ENCODE data around the gene PAX7.

PAX7 gene

DNA sequence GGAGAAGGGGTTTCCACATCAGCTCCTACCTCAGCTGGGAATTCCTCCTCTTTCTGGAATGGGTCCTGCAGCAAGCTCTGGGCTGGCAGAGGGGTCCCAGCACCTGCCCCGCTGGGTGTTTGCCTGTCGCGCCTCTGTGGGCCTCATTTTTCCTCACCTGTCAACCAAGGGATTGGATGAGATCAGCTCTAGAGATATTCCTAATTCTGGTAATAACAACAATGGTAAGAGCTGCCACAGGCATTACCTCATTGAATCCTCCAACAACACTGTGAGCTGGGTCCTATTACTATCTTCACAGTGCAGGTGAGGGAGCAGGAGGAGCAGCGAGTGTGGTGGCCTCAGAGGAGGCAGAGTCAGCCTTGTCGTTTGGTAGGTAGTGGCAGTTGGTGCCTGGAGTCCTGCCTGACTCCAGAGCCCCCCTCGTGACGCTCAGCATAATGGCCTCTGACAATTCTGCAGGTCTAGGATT, 23.3 kb upstream of the PAX7 start:
- DNase-seq (ENCODE audit: low spot score in 2 of 2) (no peak), ATAC-seq (no peak)
- H3K27ac Mint-ChIP-seq = no peak overlapping the region
- H3K9me3 Mint-ChIP-seq = no peaks in the 10 kb centered on the region
- H3K4me1 Mint-ChIP-seq = no peaks in the 10 kb centered on the region
- no peaks in the 10 kb centered on the region for H3K36me3 Mint-ChIP-seq
- no peak overlapping the region for H3K4me3 Mint-ChIP-seq

DNA sequence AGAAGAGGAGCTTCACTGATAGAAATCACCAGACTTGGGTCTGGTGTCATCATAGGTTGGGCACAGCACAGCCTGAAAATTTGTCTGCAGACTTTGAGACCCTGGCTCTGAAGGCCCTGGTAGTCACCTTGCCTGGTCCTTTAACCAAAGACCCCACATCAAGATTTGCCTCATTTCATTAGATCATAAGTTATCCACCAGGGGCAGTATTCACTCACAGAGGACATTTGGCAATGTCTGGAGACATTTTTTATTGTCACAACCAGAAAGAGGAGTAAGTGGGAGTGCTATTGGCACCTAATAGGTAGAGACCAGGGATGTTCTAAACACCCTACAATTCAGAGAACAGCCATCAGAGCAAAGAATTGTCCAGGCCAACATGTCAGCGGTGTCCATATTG, 22.1 kb upstream of the PAX7 start:
- Mint-ChIP-seq H3K36me3 (no peaks in the 10 kb centered on the region), H3K27ac (no peak overlapping the region), H3K4me3 (no peak overlapping the region), H3K9me3 (no peaks in the 10 kb centered on the region), H3K4me1 (no peaks in the 10 kb centered on the region)
- DNase-seq (ENCODE audit: low spot score in 2 of 2) (no peak), ATAC-seq (no peak)

DNA sequence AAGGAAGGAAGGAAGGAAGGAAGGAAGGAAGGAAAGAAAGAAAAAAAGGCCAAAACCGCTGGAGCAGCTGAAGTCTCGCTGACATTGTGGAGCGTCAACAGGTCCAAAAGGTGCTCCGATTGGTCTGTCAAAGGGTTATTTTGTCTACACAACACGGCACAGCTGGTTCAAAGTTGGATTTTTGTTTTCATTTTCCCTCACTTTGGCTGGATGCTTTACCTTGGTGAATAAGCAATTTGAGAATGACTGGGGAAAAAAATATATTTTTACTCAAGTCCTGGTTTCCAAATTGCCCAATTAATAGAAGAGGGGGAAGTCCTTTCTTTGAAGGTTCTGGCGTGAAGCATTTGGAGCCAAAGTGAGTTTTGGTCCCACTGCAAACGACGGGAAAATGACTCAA, 19.3 kb upstream of the PAX7 start:
- Mint-ChIP-seq H3K4me1 (no peaks in the 10 kb centered on the region), H3K9me3 (no peaks in the 10 kb centered on the region), H3K36me3 (no peaks in the 10 kb centered on the region), H3K4me3 (no peak overlapping the region), H3K27ac (no peak overlapping the region)
- DNase-seq (ENCODE audit: low spot score in 2 of 2) = no peak
- no peak for ATAC-seq

DNA sequence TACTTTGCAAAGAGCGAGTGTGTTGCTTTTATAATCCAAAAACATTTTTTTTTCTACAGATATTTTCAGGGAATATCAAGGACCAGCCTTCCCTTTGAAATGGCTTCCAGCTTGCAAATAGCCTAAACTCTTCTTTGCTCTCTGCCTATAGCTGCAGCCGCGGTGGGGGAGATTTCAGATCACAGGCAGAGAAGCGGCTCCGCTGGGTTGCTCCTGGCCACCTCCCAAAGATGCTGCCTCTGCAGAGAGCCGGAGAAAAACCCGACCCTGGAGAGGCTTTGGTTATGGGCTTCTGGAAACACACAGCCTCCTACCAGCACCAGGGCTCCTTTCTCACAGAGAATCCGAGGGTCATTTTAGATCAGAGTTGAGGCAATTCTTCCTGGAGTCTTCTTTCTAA, 18.6 kb upstream of the PAX7 start:
- Mint-ChIP-seq H3K27ac (no peak overlapping the region), H3K36me3 (no peaks in the 10 kb centered on the region), H3K4me3 (no peak overlapping the region), H3K9me3 (no peaks in the 10 kb centered on the region), H3K4me1 (no peaks in the 10 kb centered on the region)
- no peak for DNase-seq (ENCODE audit: low spot score in 2 of 2)
- ATAC-seq = no peak

DNA sequence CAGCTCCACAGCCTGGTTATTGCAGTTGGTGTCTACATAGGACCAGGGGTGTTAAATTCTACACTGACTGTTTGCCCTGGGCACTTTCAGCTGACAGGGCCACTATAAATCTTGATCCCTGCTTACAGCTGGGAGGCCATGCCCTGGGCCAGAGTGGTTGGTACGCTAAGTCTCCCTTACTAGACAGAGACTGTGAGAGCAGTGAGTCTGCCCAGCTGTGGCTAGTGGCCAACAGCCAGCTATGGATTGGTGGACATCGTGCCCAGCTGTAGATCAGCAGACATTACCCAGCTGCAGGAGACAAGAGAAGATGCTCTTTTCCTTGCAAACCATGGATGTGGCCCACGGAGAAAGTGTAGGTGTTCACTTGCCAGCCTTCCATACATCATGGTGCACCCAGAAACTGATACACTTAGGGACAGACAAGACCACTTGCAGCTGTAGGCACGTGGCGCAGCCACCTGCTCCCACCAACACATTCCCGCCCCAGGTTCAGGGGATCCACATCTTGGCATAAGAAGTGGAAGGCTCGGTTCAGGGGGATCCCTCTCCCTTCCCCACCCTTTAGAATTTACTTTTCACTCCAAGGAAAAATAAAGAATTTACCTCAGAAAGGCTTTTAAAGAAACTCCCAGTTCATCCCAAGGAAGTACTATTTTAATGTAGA, 16.4 kb upstream of the PAX7 start:
- no peaks in the 10 kb centered on the region for H3K36me3 Mint-ChIP-seq
- no peaks in the 10 kb centered on the region for H3K9me3 Mint-ChIP-seq
- ATAC-seq = no peak
- no peaks in the 10 kb centered on the region for H3K4me1 Mint-ChIP-seq
- DNase-seq (ENCODE audit: low spot score in 2 of 2) = no peak
- no peak overlapping the region for H3K4me3 Mint-ChIP-seq
- no peak overlapping the region for H3K27ac Mint-ChIP-seq

DNA sequence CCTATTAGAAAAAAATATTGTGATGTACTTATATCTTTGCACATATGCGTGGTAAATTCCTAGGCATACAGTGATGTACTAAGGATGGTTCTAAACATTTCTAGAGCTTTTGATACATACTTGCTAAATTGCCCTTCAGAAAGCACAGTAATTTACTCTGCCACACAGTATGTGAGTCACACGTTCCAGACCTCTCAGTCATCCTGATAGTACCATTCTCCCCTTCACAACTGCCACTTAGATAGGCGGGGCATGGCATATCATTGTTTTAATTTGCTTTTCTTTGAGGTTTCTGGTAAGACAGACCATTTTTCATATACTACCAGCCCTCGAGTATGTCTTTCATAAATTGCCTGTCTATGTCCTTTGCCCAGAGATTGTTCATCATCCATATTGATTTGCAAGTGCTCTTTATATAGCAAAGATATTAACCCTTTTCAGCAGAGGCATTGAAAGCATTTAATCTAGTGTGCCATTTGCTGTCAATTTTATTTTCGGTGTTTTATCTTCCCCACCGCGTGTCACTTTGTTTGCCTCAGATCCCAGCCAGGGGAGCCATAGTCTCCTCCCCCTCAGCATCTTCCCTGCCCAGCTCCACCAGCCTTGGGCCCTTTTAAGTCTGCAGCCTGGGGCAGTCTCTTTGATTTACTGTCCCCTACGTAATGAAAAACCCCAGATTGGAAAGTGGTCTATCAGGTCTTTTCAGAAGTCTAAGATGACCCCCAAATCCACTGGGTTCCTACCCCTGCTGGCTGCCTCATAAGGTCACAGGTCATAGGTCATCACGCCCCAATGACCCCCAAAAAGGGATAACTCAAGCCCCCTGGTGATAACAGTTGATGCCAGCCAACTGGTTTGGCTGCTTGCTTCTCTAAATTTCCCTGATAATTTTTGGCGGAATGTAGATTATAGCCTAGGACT, 11.8 kb upstream of the PAX7 start:
- peak; percentile 70 for ATAC-seq
- H3K9me3 Mint-ChIP-seq = no peaks in the 10 kb centered on the region
- no peaks in the 10 kb centered on the region for H3K4me1 Mint-ChIP-seq
- no peak for DNase-seq (ENCODE audit: low spot score in 2 of 2)
- H3K27ac Mint-ChIP-seq = no peak overlapping the region
- no peak overlapping the region for H3K4me3 Mint-ChIP-seq
- no peaks in the 10 kb centered on the region for H3K36me3 Mint-ChIP-seq

DNA sequence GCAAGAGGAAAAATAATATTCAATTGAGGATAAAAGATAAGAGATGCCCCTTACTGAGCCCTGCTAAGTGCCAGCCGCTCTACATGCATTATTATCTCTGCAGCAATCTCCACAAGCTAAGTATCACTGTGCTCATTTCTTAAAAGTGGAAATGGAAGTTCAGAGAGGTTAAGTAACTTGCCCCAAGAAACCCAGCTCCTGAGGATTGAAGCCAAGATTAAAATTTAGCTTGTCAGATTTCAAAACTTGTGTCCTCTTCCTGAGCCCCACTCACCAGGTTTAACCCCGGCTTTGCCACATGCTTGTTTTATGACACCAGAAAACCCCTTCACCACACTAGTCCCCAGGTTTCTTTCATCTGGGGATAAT, 11.2 kb upstream of the PAX7 start:
- Mint-ChIP-seq H3K9me3 (no peaks in the 10 kb centered on the region), H3K4me3 (no peak overlapping the region), H3K36me3 (no peaks in the 10 kb centered on the region), H3K4me1 (no peaks in the 10 kb centered on the region), H3K27ac (no peak overlapping the region)
- DNase-seq (ENCODE audit: low spot score in 2 of 2) (no peak), ATAC-seq (no peak)

DNA sequence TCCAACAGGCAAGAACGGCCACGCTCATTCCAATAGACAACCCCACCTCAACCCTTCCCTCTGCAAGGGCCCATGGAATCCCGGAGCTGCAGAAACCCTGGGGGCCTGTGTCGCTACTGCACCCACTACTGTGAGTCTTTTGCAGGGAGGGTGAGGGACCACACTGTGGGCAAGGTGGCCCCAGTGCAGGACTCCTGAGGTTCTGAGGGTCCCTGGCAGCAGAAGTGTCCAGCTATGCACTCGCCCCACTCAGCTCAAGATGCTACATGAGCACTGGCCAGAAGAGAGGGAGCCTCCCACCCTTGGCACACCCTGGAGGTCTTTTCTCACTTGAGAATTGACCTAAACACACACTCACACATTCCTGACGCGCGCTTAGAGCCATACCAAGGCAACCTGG, 2.1 kb upstream of the PAX7 start:
- ATAC-seq = no peak
- no peaks in the 10 kb centered on the region for H3K9me3 Mint-ChIP-seq
- H3K4me1 Mint-ChIP-seq = no peaks in the 10 kb centered on the region
- DNase-seq (ENCODE audit: low spot score in 2 of 2) = no peak
- H3K4me3 Mint-ChIP-seq = no peak overlapping the region
- H3K27ac Mint-ChIP-seq = no peak overlapping the region
- H3K36me3 Mint-ChIP-seq = no peaks in the 10 kb centered on the region

DNA sequence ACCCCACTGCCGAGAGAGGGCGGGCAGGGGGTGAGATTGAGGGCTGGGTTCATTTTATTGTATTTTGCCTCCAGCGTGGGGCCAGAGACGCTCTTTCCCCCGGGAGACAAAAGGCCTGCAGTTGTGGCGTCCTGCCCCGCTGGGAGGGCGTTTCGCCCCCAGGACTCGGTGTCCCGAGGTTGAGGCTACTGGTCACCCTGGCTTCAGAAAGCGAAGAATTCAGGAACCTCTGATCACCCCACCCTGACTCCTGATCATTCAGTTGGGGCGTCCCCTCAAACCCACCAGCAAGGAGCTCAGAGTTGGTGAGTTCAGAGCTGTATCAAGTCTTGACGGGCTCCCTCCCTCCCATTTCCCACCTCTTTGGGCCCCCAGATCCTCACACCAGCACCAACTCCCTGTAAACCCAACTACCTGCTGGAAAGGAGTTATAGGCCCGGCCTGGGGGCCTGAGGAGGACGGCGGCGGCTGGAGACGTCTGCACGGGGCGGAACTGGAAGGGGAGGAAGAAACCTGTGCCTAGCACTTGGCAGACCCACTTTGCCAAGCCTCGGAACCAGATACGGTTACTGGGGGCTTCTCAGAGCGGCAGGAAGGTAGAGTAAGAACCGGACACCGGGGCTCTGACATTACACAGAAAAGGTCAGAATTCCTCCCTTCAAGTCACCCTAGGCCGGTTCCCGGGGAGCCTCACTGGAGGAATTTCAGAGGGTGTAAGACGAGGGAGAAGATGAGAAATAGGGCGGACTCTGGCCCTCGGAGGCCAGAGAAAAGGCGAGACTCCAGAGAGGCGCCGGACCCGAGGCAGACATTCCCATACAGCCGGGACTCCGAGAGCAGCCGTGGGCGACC, 761 bp upstream of the PAX7 start:
- H3K4me1 Mint-ChIP-seq = peaks cover 5% of the 10 kb centered on the region
- ATAC-seq (no peak), DNase-seq (ENCODE audit: low spot score in 2 of 2) (no peak)
- no peaks in the 10 kb centered on the region for H3K9me3 Mint-ChIP-seq
- no peak overlapping the region for H3K27ac Mint-ChIP-seq
- no peak overlapping the region for H3K4me3 Mint-ChIP-seq
- no peaks in the 10 kb centered on the region for H3K36me3 Mint-ChIP-seq

DNA sequence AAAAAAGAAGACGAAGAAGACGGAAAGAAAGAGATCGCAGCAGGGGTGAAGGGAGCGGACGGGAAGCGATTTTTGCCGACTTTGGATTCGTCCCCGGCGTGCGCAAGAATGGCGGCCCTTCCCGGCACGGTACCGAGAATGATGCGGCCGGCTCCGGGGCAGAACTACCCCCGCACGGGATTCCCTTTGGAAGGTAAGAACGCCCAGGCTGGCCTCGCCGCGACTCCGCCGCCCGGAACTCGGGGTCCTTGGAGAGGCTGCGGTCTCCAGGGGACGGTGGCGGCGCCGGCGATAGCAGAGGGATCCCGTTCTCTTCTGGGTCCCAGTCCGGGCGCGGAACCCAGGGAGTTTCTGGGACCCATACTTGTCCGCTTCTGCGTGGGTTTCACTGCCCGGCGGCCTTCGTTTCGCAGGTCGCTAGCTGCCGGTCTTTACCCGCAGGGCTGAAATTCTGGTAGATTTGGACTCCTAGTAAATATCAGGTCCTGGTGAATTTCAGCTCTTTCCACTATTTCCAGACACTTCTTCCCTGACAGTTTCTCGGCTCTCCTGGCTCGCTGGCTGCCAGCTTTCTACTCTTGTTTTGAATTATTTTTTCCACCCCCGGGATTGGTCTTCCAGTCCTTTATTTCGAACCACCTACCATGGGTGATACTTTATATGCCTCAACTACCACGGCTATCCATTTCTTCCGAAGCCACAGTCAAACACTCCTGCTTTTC, 1.0 kb downstream of the PAX7 start:
- no peak for ATAC-seq
- Mint-ChIP-seq H3K27ac (no peak overlapping the region), H3K36me3 (no peaks in the 10 kb centered on the region), H3K9me3 (no peaks in the 10 kb centered on the region), H3K4me1 (peaks cover 5% of the 10 kb centered on the region), H3K4me3 (no peak overlapping the region)
- no peak for DNase-seq (ENCODE audit: low spot score in 2 of 2)

DNA sequence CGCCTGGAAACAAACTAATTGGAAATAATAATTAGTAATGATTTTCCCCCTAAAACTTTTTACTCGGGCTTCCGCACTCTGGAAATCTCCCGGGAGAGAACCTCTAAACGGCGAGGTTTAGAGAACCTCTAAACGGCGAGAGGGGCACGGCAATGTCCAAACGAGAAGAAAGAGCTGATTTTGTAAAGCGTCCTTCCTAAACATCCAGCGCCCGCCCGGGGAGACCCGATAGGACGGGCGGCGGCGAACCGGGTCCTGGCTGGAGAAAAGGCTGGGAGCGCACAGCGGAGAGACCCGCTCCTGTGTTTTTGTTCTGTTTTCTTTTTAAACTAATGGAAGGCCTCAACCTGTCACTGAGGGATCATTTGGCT, 1.6 kb downstream of the PAX7 start:
- Mint-ChIP-seq H3K36me3 (peaks cover under 1% of the 10 kb centered on the region), H3K9me3 (no peaks in the 10 kb centered on the region), H3K4me1 (peaks cover 5% of the 10 kb centered on the region), H3K27ac (no peak overlapping the region), H3K4me3 (no peak overlapping the region)
- ATAC-seq (no peak), DNase-seq (ENCODE audit: low spot score in 2 of 2) (no peak)

DNA sequence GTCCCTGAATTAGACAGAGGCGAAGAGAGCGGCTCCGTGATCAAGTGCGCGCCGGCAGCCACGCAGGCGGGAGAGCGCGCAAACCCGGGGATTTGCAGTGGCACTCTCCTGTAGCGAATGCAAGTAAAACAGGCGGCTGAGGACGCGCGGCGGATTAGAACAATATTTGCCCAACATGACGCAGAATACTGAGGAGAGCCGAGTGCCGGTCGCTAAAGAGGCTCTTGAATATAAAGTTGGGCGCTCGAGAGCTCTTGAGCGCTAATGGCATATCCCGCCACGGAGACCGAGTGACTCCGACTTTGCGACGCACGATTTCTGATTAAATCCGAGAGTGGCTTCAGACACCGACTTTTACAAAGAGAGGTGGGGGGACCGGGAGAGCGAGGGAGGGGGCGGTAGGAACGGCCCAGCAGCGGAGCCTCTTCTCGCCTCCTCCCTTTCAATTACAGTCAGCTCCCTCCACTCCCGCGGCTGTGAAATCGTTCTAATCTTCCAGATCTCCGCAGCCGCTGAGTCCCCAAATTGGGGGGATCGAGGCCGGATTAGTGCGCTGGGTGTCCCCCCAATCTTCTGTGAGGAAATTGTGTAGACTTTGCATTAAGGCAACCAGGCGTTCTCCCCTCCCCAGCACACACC, 2.3 kb downstream of the PAX7 start:
- DNase-seq (ENCODE audit: low spot score in 2 of 2) (no peak), ATAC-seq (no peak)
- no peak overlapping the region for H3K27ac Mint-ChIP-seq
- H3K36me3 Mint-ChIP-seq = peaks cover 5% of the 10 kb centered on the region
- no peak overlapping the region for H3K4me3 Mint-ChIP-seq
- H3K4me1 Mint-ChIP-seq = peaks cover 5% of the 10 kb centered on the region
- H3K9me3 Mint-ChIP-seq = no peaks in the 10 kb centered on the region

DNA sequence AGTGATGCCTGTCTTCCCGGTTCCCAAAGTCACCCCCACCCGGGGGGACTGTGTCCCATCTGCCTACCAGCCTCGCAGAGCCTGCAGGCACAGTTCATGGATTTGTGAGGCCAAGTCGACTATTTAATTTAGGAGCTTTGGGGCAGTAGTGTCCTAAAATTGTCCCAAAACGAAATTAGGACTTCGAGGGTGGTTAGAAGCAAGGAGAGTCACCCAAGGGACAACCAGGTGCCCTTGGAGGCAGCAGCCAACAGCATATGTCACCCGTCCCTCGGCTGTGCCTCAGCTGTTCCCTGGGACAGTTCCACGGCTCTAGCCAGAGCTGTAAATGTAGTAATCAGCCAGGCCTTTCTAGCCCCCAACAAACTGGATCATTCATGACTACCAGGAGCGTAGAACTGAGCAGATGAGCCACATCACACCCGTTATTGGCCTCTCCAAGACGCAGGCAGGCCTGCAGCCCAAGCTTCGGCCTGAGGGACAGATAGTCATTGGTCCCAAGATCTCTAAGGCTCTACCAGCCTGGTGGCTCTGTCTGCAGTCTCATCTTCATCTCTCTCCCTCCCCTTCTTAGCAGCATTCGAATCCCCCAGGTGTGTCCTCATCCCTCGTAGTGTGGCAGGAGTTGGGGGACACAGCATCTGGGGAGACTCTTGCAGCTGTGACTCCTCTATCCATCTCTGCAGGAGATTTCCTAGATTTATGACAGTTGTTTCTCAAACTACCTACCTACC, 2.9 kb downstream of the PAX7 start:
- H3K4me3 Mint-ChIP-seq = no peak overlapping the region
- no peak overlapping the region for H3K27ac Mint-ChIP-seq
- H3K4me1 Mint-ChIP-seq = peaks cover 5% of the 10 kb centered on the region
- DNase-seq (ENCODE audit: low spot score in 2 of 2) (no peak), ATAC-seq (no peak)
- no peaks in the 10 kb centered on the region for H3K9me3 Mint-ChIP-seq
- peaks cover 5% of the 10 kb centered on the region for H3K36me3 Mint-ChIP-seq

DNA sequence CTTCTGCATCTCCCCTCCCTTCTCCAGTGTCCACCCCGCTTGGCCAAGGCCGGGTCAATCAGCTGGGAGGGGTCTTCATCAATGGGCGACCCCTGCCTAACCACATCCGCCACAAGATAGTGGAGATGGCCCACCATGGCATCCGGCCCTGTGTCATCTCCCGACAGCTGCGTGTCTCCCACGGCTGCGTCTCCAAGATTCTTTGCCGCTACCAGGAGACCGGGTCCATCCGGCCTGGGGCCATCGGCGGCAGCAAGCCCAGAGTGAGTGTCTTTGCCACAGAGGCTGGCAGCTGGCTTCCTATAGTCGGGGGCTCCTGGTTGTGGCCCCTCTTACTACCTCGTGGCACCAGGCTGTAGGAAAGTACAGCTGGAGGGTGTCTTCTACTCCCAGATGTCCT, 3.6 kb downstream of the PAX7 start:
- peaks cover 5% of the 10 kb centered on the region for H3K4me1 Mint-ChIP-seq
- no peak for DNase-seq (ENCODE audit: low spot score in 2 of 2)
- no peak for ATAC-seq
- H3K4me3 Mint-ChIP-seq = no peak overlapping the region
- H3K36me3 Mint-ChIP-seq = peaks cover 5% of the 10 kb centered on the region
- no peak overlapping the region for H3K27ac Mint-ChIP-seq
- no peaks in the 10 kb centered on the region for H3K9me3 Mint-ChIP-seq
